Caco-2 (cell line): ENCODE measurements around the gene NTMT1. TPM values are rescaled to one million over a fixed set of nuclear protein-coding genes. Genes with fewer than 3 reads are reported as not detected.

Experiments
- BruUV-seq: library from RNA; stranded (reverse); fragments of 400-500 nt; replicated peaks from 2 replicates; lab custom pipeline; 2021; lab: Mats Ljungman, UMichigan
- CTCF ChIA-PET: fragments of 300-600 bp; sonication (Branson Sonifier 250); formaldehyde crosslinking; loops from one replicate; lab custom pipeline; 2022; ENCODE audit warnings: antibody characterized with exemption; lab: Charles Lee
- POLR2A ChIA-PET: fragments of 300-600 bp; sonication (Branson Sonifier 250); formaldehyde crosslinking; loops from one replicate; lab custom pipeline; 2022; ENCODE audit warnings: antibody characterized with exemption; lab: Charles Lee
- DNase-seq, 2 experiments: peaks; one replicate each; pipeline versions ENCODE4 v3.0.0 to v3.0.0-alpha.2; 2020 to 2022
- H3K27me3 ChIP-seq: replicated peaks from 2 replicates; pipeline ENCODE4 v1.6.0; 2011; ENCODE audit warnings: low read length; ENCODE audit not compliant: control insufficient read depth, insufficient read depth
- H3K36me3 ChIP-seq: 2 replicates; pipeline ENCODE4 v1.5.1; 2011; ENCODE audit warnings: low read length; ENCODE audit not compliant: control insufficient read depth, insufficient read depth
- H3K4me1 ChIP-seq: fragments of 250-450 bp; sonication (Bioruptor Pico); 2 replicates; pipeline ENCODE4 v1.5.1; 2020; ENCODE audit warnings: mild to moderate bottlenecking
- H3K4me3 ChIP-seq: 2 replicates; pipeline ENCODE4 v1.5.1; 2011; ENCODE audit warnings: low read depth, mild to moderate bottlenecking, control low read depth, low read length
- H3K9me3 ChIP-seq: fragments of 250-450 bp; sonication (Bioruptor Pico); 2 replicates; pipeline ENCODE4 v1.5.1; 2020; ENCODE audit warnings: mild to moderate bottlenecking, moderate library complexity
- H3K27ac Mint-ChIP-seq: one replicate; pipeline ENCODE4 v1.8.0; 2022; ENCODE audit warnings: mixed read lengths; ENCODE audit not compliant: unreplicated experiment
- H3K27me3 Mint-ChIP-seq: one replicate; pipeline ENCODE4 v1.8.0; 2022; ENCODE audit warnings: mixed read lengths; ENCODE audit not compliant: insufficient read depth, unreplicated experiment
- H3K36me3 Mint-ChIP-seq: one replicate; pipeline ENCODE4 v1.8.0; 2022; ENCODE audit warnings: mild to moderate bottlenecking, mixed read lengths; ENCODE audit not compliant: insufficient read depth, unreplicated experiment
- H3K4me1 Mint-ChIP-seq: one replicate; pipeline ENCODE4 v1.8.0; 2022; ENCODE audit warnings: low read depth, mixed read lengths; ENCODE audit not compliant: unreplicated experiment
- H3K4me3 Mint-ChIP-seq: one replicate; pipeline ENCODE4 v1.8.0; 2022; ENCODE audit warnings: mild to moderate bottlenecking, moderate library complexity, mixed read lengths; ENCODE audit not compliant: unreplicated experiment
- H3K9me3 Mint-ChIP-seq: one replicate; pipeline ENCODE4 v1.8.0; 2022; ENCODE audit warnings: mixed read lengths; ENCODE audit not compliant: unreplicated experiment
- intact Hi-C: fragments of 100-400 bp; cut with micrococcal nuclease; formaldehyde crosslinking; loops from one replicate; pipeline ENCODE4 v1.10.0; 2022; ENCODE audit not compliant: unreplicated experiment
- total RNA-seq: library from RNA; stranded (reverse); gene quantifications from 2 replicates; pipeline ENCODE4 v1.2.3, GENCODE V29; 2022
- TF ChIP-seq, protein P1 (sequence below), 2 experiments: fragments of 200-600 bp in 1 of 2; IDR thresholded peaks; 1 replicate in 1 of 2; 2 replicates in 1 of 2; pipeline versions ENCODE4 v1.5.1 to v1.8.0; 2011 to 2022; ENCODE audit warnings: antibody characterized with exemption in 1 of 2, control low read depth in 1 of 2, inconsistent platforms in 1 of 2, low read depth in 1 of 2, low read length in 1 of 2, mild to moderate bottlenecking in 1 of 2, moderate library complexity in 1 of 2; ENCODE audit not compliant: insufficient read depth in 1 of 2, severe bottlenecking in 1 of 2, unreplicated experiment in 1 of 2

NTMT1 gene
- total RNA-seq, 1 experiment from 2014 or later: 44.1 TPM

DNA sequence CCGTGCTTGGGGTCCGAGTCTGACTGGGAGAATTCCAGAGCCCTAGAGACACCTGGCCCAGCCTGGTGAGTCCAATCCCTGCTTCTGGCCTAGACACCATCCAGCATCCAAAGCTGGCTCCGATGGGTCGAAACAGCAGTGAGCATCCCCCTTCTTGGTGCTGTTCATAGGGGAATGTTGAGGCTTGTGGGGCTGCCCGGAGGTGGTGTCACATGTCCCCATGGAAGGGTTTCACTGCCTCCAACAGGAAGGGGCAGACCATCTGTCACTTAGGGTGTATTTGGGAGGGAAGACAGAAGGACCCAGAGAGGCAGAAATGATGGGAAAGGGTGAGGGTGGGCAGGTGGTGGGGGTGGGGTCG, 19.0 kb upstream of the NTMT1 start:
- H3K27me3 Mint-ChIP-seq: no peaks in the 10 kb centered on the region
- POLR2A ChIA-PET: interaction anchor here (1.5 kb wide), 1 partner anchor 429 kb away, joined by 3 read pairs; the partner anchor contains the start of gene IER5L
- no peaks in the 10 kb centered on the region for H3K36me3 ChIP-seq
- intact Hi-C loops: loop anchor here (2.0 to 5.0 kb wide), 2 partner anchors 38 to 275 kb away; no protein-coding TSS in a partner anchor
- H3K4me3 Mint-ChIP-seq: no peak overlapping the region
- no peak for DNase-seq
- CTCF ChIA-PET: no interaction called here
- H3K27me3 ChIP-seq: no peaks in the 10 kb centered on the region
- TF ChIP-seq, protein P1, sequence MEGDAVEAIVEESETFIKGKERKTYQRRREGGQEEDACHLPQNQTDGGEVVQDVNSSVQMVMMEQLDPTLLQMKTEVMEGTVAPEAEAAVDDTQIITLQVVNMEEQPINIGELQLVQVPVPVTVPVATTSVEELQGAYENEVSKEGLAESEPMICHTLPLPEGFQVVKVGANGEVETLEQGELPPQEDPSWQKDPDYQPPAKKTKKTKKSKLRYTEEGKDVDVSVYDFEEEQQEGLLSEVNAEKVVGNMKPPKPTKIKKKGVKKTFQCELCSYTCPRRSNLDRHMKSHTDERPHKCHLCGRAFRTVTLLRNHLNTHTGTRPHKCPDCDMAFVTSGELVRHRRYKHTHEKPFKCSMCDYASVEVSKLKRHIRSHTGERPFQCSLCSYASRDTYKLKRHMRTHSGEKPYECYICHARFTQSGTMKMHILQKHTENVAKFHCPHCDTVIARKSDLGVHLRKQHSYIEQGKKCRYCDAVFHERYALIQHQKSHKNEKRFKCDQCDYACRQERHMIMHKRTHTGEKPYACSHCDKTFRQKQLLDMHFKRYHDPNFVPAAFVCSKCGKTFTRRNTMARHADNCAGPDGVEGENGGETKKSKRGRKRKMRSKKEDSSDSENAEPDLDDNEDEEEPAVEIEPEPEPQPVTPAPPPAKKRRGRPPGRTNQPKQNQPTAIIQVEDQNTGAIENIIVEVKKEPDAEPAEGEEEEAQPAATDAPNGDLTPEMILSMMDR (IDR thresholded peaks at IDR 0.05; ENCODE audit: insufficient read depth in 1 of 2, low read depth in 1 of 2, low read length in 1 of 2, severe bottlenecking in 1 of 2, unreplicated experiment in 1 of 2): no peak
- peaks cover 9% of the 10 kb centered on the region for H3K4me1 Mint-ChIP-seq
- no peak overlapping the region for H3K4me3 ChIP-seq
- peaks cover 5% of the 10 kb centered on the region for H3K36me3 Mint-ChIP-seq
- peaks cover 19% of the 10 kb centered on the region for H3K4me1 ChIP-seq
- H3K9me3 ChIP-seq: no peaks in the 10 kb centered on the region
- BruUV-seq: TSS peak; percentile 65
- peak overlapping the region; percentile 83 for H3K27ac Mint-ChIP-seq
- H3K9me3 Mint-ChIP-seq: no peaks in the 10 kb centered on the region

DNA sequence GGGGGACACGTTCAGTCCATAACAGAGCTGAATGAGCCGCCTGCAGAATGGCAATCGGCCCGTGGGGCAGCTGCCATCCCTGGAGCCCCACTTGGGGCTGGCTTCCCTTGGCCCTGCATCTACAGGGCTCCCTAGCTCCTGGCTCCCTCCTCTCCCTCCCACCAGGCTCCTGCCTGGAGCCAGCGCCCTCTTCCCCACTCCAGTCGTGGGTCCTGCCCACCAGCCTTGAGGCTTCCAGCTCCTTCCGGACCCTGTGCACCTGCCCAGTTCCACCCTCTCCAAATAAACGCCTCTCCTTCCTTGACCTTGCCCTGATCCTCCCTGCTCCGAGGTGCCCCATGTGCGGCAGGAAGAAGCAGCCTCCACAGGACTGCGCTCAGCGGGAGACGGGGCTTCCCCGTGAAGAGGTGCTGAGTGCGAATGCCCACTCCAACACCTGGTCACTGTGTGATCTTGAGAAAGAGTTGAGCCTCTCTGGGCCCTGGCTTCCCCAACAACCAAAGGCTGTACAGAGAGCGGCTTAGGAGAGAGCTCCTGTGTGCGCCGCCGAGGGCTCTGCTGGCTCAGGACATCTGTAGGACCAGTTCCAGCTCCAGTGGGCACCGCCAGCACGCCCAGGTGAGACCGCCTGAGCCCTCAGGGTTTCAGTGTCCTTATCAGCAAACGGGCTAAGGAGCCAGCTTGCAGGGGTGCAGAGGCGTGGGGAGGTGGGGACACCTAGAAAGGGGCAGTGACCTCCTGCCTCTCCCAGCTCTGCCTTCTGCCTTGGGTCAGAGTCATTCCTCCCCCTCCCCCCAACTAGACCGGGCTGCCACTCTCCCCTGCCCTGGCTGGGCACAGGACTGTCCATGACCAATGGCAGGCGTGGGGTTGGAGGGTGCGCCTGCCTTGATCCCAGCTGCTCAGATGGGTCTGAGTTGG, 17.1 kb upstream of the NTMT1 start:
- BruUV-seq: no TSS peak
- H3K27me3 ChIP-seq: no peaks in the 10 kb centered on the region
- ChIA-PET POLR2A (interaction anchor here (0.6 to 1.3 kb wide), 2 partner anchors 226 to 431 kb away, joined by 3 read pairs; partner anchors contain the start of gene IER5L), CTCF (interaction anchor here (0.6 to 1.1 kb wide), 4 partner anchors 61 to 468 kb away, joined by 3 to 5 read pairs (median 4); no protein-coding TSS in a partner anchor)
- intact Hi-C loops: loop anchor here (5.0 kb wide), 1 partner anchor 277 kb away; no protein-coding TSS in a partner anchor
- H3K27ac Mint-ChIP-seq: no peak overlapping the region
- DNase-seq: peak in 1 of 2 experiments; percentile 38
- H3K36me3 Mint-ChIP-seq: peaks cover 5% of the 10 kb centered on the region
- no peaks in the 10 kb centered on the region for H3K27me3 Mint-ChIP-seq
- peaks cover 19% of the 10 kb centered on the region for H3K4me1 ChIP-seq
- H3K9me3 Mint-ChIP-seq: no peaks in the 10 kb centered on the region
- H3K4me1 Mint-ChIP-seq: peaks cover 9% of the 10 kb centered on the region
- no peaks in the 10 kb centered on the region for H3K36me3 ChIP-seq
- H3K4me3 ChIP-seq: no peak overlapping the region
- H3K4me3 Mint-ChIP-seq: no peak overlapping the region
- TF ChIP-seq, protein P1 (IDR thresholded peaks at IDR 0.05; ENCODE audit: insufficient read depth in 1 of 2, low read depth in 1 of 2, low read length in 1 of 2, severe bottlenecking in 1 of 2, unreplicated experiment in 1 of 2): no peak
- H3K9me3 ChIP-seq: no peaks in the 10 kb centered on the region

DNA sequence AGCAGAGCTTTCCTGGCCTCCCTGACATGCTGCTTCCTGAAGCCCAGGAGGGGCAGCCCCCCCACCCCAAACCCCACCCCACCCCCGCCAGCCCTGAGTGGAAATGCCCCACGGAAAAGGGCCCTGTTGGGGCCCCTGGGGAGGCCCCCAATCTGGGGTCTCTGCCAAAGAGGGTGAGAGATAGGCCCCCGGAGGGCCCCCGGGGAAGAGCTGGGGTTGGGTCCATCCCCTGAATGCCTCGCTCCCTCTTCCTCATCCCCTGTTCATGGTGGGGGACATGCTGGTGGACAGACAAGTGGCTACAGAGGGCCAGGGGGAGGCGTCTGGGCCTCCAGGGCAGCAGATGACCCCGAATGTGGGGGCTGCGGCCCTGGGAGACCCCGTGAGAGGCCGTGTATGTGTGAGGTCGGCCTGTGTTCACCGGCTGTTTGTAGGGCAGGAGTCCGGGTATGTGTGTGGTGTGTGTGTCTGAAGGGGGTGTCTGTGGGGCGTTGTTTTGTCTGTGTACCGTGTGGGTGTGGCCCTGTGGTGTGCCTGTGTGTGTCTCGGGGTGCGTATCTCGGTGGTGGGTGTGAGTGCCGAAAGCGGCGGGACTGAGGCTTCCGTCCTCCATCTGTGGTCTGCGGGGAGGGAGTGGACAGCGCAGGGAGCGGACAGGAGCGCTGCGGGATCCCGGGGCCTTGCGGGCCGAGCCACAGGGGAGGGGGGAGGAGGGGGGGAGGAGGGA, 16.3 kb upstream of the NTMT1 start:
- H3K9me3 Mint-ChIP-seq: no peaks in the 10 kb centered on the region
- H3K27me3 Mint-ChIP-seq: no peaks in the 10 kb centered on the region
- Histone ChIP-seq H3K27me3 (no peaks in the 10 kb centered on the region), H3K9me3 (no peaks in the 10 kb centered on the region), H3K4me1 (peaks cover 19% of the 10 kb centered on the region; the same call in 1 of the 2 replicates), H3K36me3 (no peaks in the 10 kb centered on the region), H3K4me3 (peak overlapping the region; percentile 67)
- peaks cover 5% of the 10 kb centered on the region for H3K36me3 Mint-ChIP-seq
- peak in 1 of 2 experiments; percentile 46 for DNase-seq
- H3K4me3 Mint-ChIP-seq: peak overlapping the region; percentile 78
- H3K4me1 Mint-ChIP-seq: peaks cover 9% of the 10 kb centered on the region
- intact Hi-C loops: loop anchor here (2.0 to 10.0 kb wide), 3 partner anchors 277 to 471 kb away; partner anchors contain the start of gene IER5L
- no TSS peak for BruUV-seq
- ChIA-PET CTCF (interaction anchor here (0.6 to 1.0 kb wide), 3 partner anchors 62 to 469 kb away, joined by 3 to 5 read pairs (median 4); no protein-coding TSS in a partner anchor), POLR2A (interaction anchor here (0.6 to 1.3 kb wide), 2 partner anchors 227 to 432 kb away, joined by 3 read pairs; partner anchors contain the start of gene IER5L)
- TF ChIP-seq, protein P1 (IDR thresholded peaks at IDR 0.05; ENCODE audit: insufficient read depth in 1 of 2, low read depth in 1 of 2, low read length in 1 of 2, severe bottlenecking in 1 of 2, unreplicated experiment in 1 of 2): no peak
- peak overlapping the region; percentile 59 for H3K27ac Mint-ChIP-seq
